Measurements from ENCODE around the gene NUBPL.

Gene NUBPL

GRCh38 chr14:31561155-31561846 lies at the start of gene NUBPL:
Gene NUBPL (plus strand): TSS chr14:31561404. CDS start chr14:31561440, 36 bp downstream.
- peak; percentile 99 for DNase-seq

- no peak for DNase-seq
These were observed 34.1 kb upstream of the NUBPL start for GRCh38 chr14:31527087-31527486.

GRCh38 chr14:31527546-31527945 lies 33.7 kb upstream of the NUBPL start:
- no peak for DNase-seq

- DNase-seq: no peak
These were observed 32.2 kb upstream of the NUBPL start for GRCh38 chr14:31529053-31529452.

- DNase-seq: no peak
These were observed 31.1 kb upstream of the NUBPL start for GRCh38 chr14:31530136-31530535.

GRCh38 chr14:31536201-31536960 lies 24.8 kb upstream of the NUBPL start:
- no peak for DNase-seq

- DNase-seq: no peak
These were observed 19.5 kb upstream of the NUBPL start for GRCh38 chr14:31541702-31542101.

GRCh38 chr14:31543969-31544799 lies 17.0 kb upstream of the NUBPL start:
- DNase-seq: no peak

GRCh38 chr14:31544816-31545215 lies 16.4 kb upstream of the NUBPL start:
- no peak for DNase-seq

- DNase-seq: no peak
These were observed 15.9 kb upstream of the NUBPL start for GRCh38 chr14:31545328-31545727.

- DNase-seq: no peak
These were observed 11.4 kb upstream of the NUBPL start for GRCh38 chr14:31549817-31550216.

- DNase-seq: no peak
These were observed 10.6 kb upstream of the NUBPL start for GRCh38 chr14:31550589-31550988.

GRCh38 chr14:31556191-31556590 lies 5.0 kb upstream of the NUBPL start:
- no peak for DNase-seq

GRCh38 chr14:31559939-31560338 lies 1.3 kb upstream of the NUBPL start:
- DNase-seq: no peak

- no peak for DNase-seq
These were observed 447 bp upstream of the NUBPL start for GRCh38 chr14:31560759-31561154.

- DNase-seq: no peak
These were observed 3.0 kb downstream of the NUBPL start for GRCh38 chr14:31564194-31564593.

GRCh38 chr14:31566456-31566855 lies 5.3 kb downstream of the NUBPL start:
- DNase-seq: no peak

- no peak for DNase-seq
These were observed 6.5 kb downstream of the NUBPL start for GRCh38 chr14:31567655-31568054.

- no peak for DNase-seq
These were observed 7.0 kb downstream of the NUBPL start for GRCh38 chr14:31568161-31568560.

GRCh38 chr14:31568671-31569070 lies 7.5 kb downstream of the NUBPL start:
- no peak for DNase-seq

- DNase-seq: no peak
These were observed 11.8 kb downstream of the NUBPL start for GRCh38 chr14:31572955-31573354.

GRCh38 chr14:31576949-31577348 lies 15.7 kb downstream of the NUBPL start:
- DNase-seq: no peak

GRCh38 chr14:31578266-31578665 lies 17.1 kb downstream of the NUBPL start:
- DNase-seq: no peak

All from activated CD8-positive, alpha-beta memory T cell treated with anti-CD3 and anti-CD28 coated beads, Interleukin-2, amount 50 U/mL, for 48 hours (primary cell).